IPS DF 6.9 (cell line): ENCODE data around the gene CCDC106.

Experiments
- DNase-seq: peaks from one replicate; pipeline ENCODE4 v3.0.0-alpha.2; 2013; ENCODE audit warnings: low read depth, low spot score
- H3K27ac ChIP-seq: one replicate; pipeline ENCODE4 v1.5.1; 2013; ENCODE audit warnings: low read length, control low read depth
- H3K27me3 ChIP-seq: 2 replicates; pipeline ENCODE4 v1.6.1; 2013; ENCODE audit warnings: mild to moderate bottlenecking, low read length; ENCODE audit not compliant: control insufficient read depth, insufficient read depth
- H3K36me3 ChIP-seq: 2 replicates; pipeline ENCODE4 v1.6.1; 2013; ENCODE audit warnings: low read length; ENCODE audit not compliant: control insufficient read depth, insufficient read depth
- H3K4me1 ChIP-seq: 2 replicates; pipeline ENCODE4 v1.6.1; 2013; ENCODE audit warnings: low read length; ENCODE audit not compliant: control insufficient read depth, insufficient read depth
- H3K4me3 ChIP-seq: 2 replicates; pipeline ENCODE4 v1.5.1; 2013; ENCODE audit warnings: mild to moderate bottlenecking, low read length
- H3K9me3 ChIP-seq: 2 replicates; pipeline ENCODE4 v1.6.1; 2013; ENCODE audit warnings: low read length, inconsistent platforms; ENCODE audit not compliant: control insufficient read depth, insufficient read depth
- WGBS: extraction: QIAGEN DNeasy Blood & Tissue Kit; methylation state at CpG from one replicate; pipeline ENCODE4 v1.1.7; 2013; ENCODE audit warnings: mixed read lengths, missing lambda C conversion rate; ENCODE audit not compliant: insufficient read length, insufficient coverage; 5-methylcytosine and 5-hydroxymethylcytosine counted together

Gene CCDC106

GRCh38 chr19:55693336-55693974, 45.4 kb downstream of the CCDC106 start:
- Histone ChIP-seq H3K9me3 (no peaks in the 10 kb centered on the region), H3K27ac (no peak overlapping the region), H3K27me3 (no peaks in the 10 kb centered on the region), H3K4me3 (no peak overlapping the region), H3K36me3 (peaks cover 52% of the 10 kb centered on the region), H3K4me1 (no peaks in the 10 kb centered on the region)
- DNase-seq, result no peak
- WGBS, result no CpG with 5 or more reads among the region's 20 CpGs

- H3K27me3 ChIP-seq, result no peaks in the 10 kb centered on the region
- H3K4me3 ChIP-seq, result no peak overlapping the region
- no peaks in the 10 kb centered on the region for H3K9me3 ChIP-seq
- H3K36me3 ChIP-seq, result peaks cover 46% of the 10 kb centered on the region
- no peak for DNase-seq
- no peaks in the 10 kb centered on the region for H3K4me1 ChIP-seq
- H3K27ac ChIP-seq, result no peak overlapping the region
- no CpG with 5 or more reads among the region's 15 CpGs for WGBS
Observed at GRCh38 chr19:55694241-55694655, 46.2 kb downstream of the CCDC106 start.

GRCh38 chr19:55694656-55695491, 46.9 kb downstream of the CCDC106 start:
- Histone ChIP-seq H3K36me3 (peaks cover 40% of the 10 kb centered on the region), H3K27me3 (no peaks in the 10 kb centered on the region), H3K9me3 (no peaks in the 10 kb centered on the region), H3K4me1 (no peaks in the 10 kb centered on the region), H3K4me3 (no peak overlapping the region), H3K27ac (no peak overlapping the region)
- DNase-seq, result no peak
- WGBS, result no CpG with 5 or more reads among the region's 37 CpGs

DNA sequence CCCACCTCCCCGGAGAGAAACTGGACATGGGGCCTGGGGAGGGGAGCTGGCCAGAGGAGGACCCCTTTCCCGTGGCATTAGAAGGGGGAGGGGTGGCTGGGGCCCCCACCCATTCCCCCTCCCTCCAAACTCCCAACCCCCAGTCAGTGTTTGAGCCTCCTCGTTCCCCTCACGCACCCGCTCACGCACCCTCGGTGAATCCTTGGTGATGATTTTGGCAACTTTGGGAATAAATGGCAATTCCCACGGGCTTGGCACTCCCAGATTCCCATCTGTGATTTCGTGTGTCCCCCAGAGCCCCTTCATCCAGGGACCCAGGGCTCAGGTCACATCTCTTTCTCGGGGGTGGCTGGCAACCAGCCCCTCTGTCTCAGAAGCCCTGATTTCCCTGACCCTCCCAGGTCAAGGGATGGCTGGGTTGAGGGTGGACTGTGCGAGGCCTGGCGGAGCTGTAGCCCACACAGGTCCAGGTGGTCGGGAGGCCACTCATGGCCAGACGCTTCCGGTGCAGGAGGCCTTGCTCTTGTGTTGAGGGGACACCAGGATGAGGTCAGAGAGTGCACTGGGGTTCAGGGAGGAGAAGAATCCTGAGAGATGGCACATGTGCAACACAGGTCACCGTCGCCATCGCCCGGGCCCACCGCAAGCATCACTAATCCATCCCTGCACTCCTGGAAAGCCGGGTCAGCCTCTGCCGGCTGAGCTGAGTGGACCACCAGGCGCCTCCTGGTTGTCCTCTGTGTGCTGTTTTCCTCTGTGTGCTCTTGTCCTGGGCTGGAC, 47.7 kb downstream of the CCDC106 start:
- no peak for DNase-seq
- peaks cover 33% of the 10 kb centered on the region for H3K36me3 ChIP-seq

GRCh38 chr19:55696301-55697068, 48.5 kb downstream of the CCDC106 start:
- H3K4me1 ChIP-seq, result no peaks in the 10 kb centered on the region
- no peak for DNase-seq
- 0 out of 2 replicates have a peak, but pooled peaks cover 1% of the 10 kb centered on the region for H3K9me3 ChIP-seq
- no peaks in the 10 kb centered on the region for H3K27me3 ChIP-seq
- H3K36me3 ChIP-seq, result peaks cover 33% of the 10 kb centered on the region
- no peak overlapping the region for H3K27ac ChIP-seq
- H3K4me3 ChIP-seq, result no peak overlapping the region
- no CpG with 5 or more reads among the region's 20 CpGs for WGBS

More for the DNA sequence above, 47.7 kb downstream of the CCDC106 start:
- no peak overlapping the region for H3K27ac ChIP-seq
- H3K4me3 ChIP-seq, result no peak overlapping the region
- WGBS, result no CpG with 5 or more reads among the region's 23 CpGs
- H3K27me3 ChIP-seq, result no peaks in the 10 kb centered on the region
- H3K4me1 ChIP-seq, result no peaks in the 10 kb centered on the region
- H3K9me3 ChIP-seq, result 0 out of 2 replicates have a peak, but pooled peaks cover under 1% of the 10 kb centered on the region

DNA sequence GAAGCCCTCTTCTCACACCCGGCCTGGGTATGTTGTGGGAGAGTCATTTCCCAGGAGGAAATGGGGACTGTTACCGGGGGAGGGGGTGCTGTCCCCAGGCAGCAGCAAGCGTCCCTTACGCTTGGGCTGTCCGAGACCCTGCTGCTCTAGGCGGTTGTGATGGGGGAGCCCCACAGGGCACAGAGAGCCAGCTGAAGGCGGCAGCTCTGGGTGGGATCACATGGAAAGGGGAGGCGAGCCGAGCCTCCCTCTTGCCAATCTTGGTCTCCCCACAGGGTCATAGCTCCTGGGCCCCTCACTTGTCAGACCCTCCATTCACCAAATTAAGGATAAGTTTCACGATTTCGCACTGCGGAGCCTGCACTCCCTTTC, 49.0 kb downstream of the CCDC106 start:
- Histone ChIP-seq H3K27ac (no peak overlapping the region), H3K9me3 (0 out of 2 replicates have a peak, but pooled peaks cover 1% of the 10 kb centered on the region), H3K36me3 (peaks cover 30% of the 10 kb centered on the region), H3K4me1 (no peaks in the 10 kb centered on the region), H3K27me3 (no peaks in the 10 kb centered on the region), H3K4me3 (no peak overlapping the region)
- DNase-seq, result no peak
- no CpG with 5 or more reads among the region's 12 CpGs for WGBS

DNA sequence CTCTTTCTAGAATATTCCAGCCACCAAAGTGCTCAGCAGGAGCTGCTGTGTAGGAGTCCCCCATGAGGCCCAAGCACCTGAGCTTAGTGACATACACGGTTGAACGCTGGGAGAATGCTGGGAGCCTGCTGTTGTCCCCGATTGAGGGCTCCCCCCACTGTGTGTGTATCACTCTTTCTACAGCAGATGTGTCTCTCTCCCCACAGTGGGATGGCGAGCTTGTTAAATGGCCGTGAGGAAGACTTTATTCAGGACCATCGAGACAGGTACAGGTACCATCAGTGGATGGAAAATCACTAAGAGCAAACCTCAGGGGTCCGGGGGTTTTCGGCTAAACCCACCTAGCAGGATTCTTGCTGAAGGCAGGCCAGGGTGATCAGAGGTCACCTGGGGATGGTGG, 49.7 kb downstream of the CCDC106 start:
- DNase-seq, result no peak
- H3K36me3 ChIP-seq, result peaks cover 27% of the 10 kb centered on the region
- WGBS, result no CpG with 5 or more reads among the region's 8 CpGs

GRCh38 chr19:55698256-55698655, 50.2 kb downstream of the CCDC106 start:
- no peak for DNase-seq
- no CpG with 5 or more reads among the region's 17 CpGs for WGBS
- Histone ChIP-seq H3K4me3 (no peak overlapping the region), H3K4me1 (no peaks in the 10 kb centered on the region), H3K27ac (no peak overlapping the region), H3K27me3 (no peaks in the 10 kb centered on the region), H3K36me3 (peaks cover 23% of the 10 kb centered on the region), H3K9me3 (0 out of 2 replicates have a peak, but pooled peaks cover 1% of the 10 kb centered on the region)

More for the DNA sequence above, 49.7 kb downstream of the CCDC106 start:
- H3K27me3 ChIP-seq, result no peaks in the 10 kb centered on the region
- no peaks in the 10 kb centered on the region for H3K4me1 ChIP-seq
- no peak overlapping the region for H3K27ac ChIP-seq
- H3K4me3 ChIP-seq, result no peak overlapping the region
- H3K9me3 ChIP-seq, result 0 out of 2 replicates have a peak, but pooled peaks cover 1% of the 10 kb centered on the region

- DNase-seq, result no peak
- no peaks in the 10 kb centered on the region for H3K27me3 ChIP-seq
- 0 out of 2 replicates have a peak, but pooled peaks cover 1% of the 10 kb centered on the region for H3K9me3 ChIP-seq
- no peak overlapping the region for H3K4me3 ChIP-seq
- no peak overlapping the region for H3K27ac ChIP-seq
- WGBS, result no CpG with 5 or more reads among the region's 11 CpGs
- H3K36me3 ChIP-seq, result peaks cover 19% of the 10 kb centered on the region
- no peaks in the 10 kb centered on the region for H3K4me1 ChIP-seq
Observed at GRCh38 chr19:55699221-55699620, 51.2 kb downstream of the CCDC106 start.
